ENCODE results near the gene PHC2. TPM values are rescaled to one million over a fixed set of nuclear protein-coding genes. Genes with fewer than 3 reads are reported as not detected.

The PHC2 gene
- total RNA-seq, 4 donors from 2014 or later, result 118 to 164 (median 139) TPM

DNA sequence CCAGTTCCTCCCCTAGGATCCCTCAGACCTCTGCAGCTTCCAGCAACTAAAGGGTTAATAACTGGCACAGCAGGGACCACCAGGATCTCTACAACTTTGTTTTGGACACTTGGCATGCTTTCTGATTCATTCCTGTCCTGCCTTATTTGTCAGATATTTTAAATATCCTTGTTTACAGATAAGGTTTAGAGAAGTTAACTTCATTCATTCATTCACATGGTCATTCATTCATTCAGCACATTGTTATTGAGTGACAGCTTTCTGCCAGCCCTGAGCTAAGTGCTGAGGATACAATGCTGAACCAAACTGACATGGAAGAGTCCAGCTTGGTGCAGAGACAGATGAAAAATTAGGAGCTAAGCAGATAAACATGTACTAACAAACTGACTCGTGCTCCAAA lies 8.8 kb upstream of the PHC2 start:
- TF ChIP-seq, protein P1, sequence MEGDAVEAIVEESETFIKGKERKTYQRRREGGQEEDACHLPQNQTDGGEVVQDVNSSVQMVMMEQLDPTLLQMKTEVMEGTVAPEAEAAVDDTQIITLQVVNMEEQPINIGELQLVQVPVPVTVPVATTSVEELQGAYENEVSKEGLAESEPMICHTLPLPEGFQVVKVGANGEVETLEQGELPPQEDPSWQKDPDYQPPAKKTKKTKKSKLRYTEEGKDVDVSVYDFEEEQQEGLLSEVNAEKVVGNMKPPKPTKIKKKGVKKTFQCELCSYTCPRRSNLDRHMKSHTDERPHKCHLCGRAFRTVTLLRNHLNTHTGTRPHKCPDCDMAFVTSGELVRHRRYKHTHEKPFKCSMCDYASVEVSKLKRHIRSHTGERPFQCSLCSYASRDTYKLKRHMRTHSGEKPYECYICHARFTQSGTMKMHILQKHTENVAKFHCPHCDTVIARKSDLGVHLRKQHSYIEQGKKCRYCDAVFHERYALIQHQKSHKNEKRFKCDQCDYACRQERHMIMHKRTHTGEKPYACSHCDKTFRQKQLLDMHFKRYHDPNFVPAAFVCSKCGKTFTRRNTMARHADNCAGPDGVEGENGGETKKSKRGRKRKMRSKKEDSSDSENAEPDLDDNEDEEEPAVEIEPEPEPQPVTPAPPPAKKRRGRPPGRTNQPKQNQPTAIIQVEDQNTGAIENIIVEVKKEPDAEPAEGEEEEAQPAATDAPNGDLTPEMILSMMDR (IDR thresholded peaks at IDR 0.05; ENCODE audit: low read depth), result no peak

DNA sequence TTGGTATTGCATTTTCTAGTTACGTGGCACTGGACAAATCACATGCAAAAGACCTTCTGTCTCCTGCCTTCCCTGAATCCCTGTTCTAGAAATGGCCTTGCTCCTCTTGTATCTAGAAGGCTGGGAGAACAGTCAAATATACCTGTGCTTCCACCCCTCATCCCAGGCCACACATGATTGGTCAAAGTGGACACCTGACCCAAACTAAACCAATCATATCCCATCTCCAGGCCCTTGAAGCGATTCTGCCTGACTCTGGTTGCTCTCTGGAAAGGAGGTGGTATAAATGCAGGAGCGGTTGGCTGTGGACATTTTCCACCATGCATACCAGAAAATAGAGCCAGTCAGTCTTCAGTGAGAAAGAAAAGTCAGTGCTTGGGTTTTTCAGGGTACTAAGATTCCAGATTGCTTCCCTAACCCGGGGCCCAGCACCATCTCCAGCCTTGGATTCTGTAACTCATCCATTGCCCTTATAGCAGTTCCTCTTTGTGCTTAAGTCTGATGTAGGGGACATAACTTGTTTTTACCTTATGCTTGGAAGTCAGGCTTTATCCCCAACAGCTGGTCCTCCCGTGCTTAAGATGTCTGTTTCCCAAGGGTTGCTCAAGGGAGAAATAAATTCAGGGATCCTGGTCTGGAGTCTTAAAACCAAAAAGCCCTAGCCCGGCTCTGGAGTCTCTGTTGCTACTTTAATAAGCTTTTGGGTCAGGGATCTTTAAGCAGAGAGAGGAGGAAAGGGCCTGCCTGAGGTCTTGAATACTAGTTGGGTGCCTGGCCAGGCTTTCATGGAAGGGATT lies 7.7 kb upstream of the PHC2 start:
- TF ChIP-seq, protein P1 (IDR thresholded peaks at IDR 0.05; ENCODE audit: low read depth), result no peak

DNA sequence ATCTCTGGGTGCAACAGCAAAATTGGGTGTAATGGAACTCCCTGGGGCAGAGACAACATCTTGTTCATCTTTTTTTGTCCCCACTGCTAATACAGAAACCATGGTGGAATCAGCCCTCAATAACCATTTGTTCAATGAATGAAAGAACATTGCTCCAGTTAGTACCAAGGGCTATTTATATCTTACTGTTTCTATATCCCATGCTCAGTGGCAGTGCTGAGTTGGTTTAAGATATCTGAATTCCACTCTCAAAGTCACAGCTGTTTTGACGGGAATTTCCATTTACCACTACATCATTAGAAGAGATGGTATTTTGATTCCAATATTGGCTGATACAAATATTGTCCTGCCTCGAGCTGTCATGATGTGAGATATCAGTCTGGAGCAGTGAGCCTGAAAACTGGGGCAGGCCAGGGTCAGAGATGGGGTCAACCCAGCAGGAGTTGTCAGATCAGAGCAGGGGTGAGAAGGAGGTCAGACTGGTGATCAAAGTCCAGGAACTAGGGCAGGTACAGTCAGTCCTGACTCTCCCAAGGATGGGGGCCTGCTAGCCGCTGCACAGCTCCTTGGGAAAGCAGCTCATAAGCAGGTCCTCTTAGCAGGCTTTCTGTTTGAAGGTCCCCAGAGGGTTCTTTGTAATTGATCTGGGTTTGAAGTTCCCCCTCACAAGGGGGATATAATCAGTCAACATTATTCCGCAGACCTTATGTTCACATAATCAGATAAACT lies 5.8 kb upstream of the PHC2 start:
- TF ChIP-seq, protein P1 (IDR thresholded peaks at IDR 0.05; ENCODE audit: low read depth), result no peak

DNA sequence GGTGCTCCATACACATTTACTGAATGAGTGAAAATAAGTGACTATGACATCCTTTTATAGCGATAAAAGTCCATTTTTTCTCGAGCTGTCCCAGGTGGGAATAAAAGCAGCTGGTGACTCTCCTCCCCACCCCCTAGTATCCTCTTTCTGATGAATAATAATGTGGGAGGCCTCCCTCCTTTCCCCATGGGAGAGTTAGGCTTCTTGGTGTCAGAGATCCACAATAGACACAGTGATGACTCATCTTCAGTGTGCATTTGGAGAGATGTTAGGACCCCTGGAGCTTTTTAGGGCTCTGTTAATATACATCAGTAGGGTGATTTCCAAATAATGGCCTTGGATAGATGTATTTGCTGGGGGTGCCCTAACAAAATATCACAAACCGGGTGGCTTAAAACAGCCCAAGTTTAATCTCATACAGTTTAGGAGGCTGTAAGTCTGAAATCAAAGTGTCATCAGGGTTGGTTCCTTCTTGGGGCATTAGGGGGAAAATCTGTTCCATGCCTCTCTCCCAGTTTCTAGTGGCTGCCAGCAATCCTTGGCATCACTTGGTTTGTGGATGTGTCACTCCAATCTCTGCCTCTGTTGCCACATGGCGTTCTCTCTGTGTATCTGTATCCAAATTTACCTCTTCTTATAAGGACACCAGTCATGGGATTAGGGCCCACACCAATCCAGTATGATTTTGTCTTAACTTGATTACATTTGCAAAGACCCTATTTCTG lies 4.4 kb upstream of the PHC2 start:
- TF ChIP-seq, protein P1 (IDR thresholded peaks at IDR 0.05; ENCODE audit: low read depth), result no peak

DNA sequence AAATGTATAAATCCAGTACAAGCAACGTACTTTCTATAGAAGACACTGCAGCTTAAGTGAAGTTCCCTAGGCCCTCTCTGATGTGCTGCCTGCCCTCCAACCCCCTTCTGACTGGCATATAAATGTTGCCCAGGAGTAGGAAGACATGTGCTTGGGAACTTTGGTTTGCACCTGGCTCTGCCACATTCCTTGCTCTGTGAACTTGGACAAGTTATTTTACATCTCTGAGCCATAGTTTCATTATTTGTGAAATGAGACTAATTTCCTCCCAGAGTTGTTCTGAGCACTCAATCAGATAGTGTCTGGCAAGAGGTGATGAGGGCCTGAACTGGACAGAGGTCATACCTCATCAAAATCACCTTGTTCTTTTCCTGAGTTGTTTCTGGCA lies 3.5 kb upstream of the PHC2 start:
- TF ChIP-seq, protein P1 (IDR thresholded peaks at IDR 0.05; ENCODE audit: low read depth), result no peak

DNA sequence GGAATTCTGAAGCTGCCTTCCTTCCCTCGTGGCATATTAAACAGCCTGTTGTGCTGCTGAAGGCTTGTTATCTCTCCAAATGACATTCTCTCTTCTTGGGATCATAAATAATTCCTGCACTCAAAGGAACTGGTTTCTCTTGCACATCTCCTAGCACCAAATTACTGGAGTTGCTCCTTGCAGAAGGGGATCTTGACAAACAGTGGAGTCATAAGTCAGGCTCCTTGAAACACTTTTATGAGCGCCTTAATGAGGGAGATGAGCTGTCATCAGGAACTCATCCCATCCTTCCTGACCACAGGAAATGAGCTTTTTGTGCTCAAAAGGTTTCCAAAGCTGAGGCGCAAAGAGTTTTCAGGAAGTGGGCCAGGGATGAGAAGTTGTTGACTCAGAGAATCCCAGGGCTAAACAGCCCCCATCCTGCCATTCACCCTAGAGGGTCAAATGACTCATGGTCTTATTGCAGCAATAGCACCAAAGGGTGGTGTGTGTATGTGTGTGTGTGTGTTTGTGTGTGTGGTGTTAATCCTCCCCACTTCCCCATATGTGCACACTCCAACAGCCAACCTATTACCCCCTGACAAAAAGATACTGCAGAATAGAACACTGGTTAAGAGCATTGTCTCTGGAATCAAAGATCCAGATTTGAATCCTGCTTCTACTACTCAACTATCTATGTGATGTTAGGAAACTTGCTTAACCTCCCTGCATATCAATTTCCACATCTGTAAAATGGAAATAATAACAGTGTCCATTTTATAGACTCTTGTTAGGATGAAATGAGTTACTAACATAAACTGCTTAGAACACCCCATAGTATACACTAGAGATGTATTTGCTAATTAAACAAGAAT lies 2.8 kb upstream of the PHC2 start:
- TF ChIP-seq, protein P1 (IDR thresholded peaks at IDR 0.05; ENCODE audit: low read depth), result no peak

All from subcutaneous adipose tissue (tissue), 4 donors.